ENCODE measurements around the gene ABCG1.

- TF ChIP-seq POLR2A (IDR thresholded peaks at IDR 0.05) (no peak), CTCF (IDR thresholded peaks at IDR 0.05) (no peak), POLR2AphosphoS5 (IDR thresholded peaks at IDR 0.05) (peak in 1 of 4 donors; percentile 8), EP300 (IDR thresholded peaks at IDR 0.05) (no peak)
Measured at GRCh38 chr21:42171091-42172053, 47.6 kb upstream of the ABCG1 start.
